Measurements from ENCODE around the gene C6orf132.
"Not testable (repeated sequence)": the region's sequence is repeated elsewhere in the genome, so short reads cannot be mapped to it uniquely, and the experiment has no call there.

C6orf132 gene

DNA sequence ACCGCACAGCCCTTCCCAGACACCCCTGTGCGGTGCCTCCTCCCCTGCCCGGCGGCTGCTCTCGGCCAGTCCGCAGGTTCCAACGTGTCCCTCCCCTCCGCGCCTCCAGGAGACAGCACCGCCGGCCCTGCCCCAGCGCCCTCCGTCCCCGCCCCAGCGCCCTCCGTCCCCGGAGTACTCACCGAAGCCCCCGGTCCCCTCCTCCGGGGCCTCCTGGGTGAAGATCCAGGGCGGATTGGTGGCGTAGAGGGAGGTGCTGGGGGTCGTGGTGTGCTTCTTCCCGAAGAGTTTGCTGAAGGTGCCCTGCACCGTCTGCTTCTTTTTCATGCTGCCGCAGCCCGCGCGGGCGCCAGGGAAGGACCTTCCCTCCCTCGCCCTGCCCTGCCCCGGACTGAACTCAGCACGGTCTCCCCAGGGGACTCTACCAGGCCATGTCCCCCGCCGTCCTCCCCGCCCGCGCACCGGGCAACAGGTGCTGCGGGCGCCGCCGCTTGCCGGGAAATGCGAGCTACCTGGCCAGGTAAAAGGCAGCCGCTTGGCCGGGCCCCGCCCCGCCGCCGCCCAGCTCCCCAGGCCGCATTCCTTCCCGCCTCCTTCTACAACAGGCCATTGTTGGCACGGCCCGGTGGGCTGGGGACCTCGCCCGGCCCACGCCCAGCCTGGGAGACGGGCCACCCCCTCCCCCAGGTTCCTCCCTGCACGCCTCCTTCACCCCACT lies at the start of gene C6orf132:
Gene C6orf132, minus strand, starts transcription at position 503 of the 718 bp plus-strand sequence. Its CDS starts 176 bp downstream, at position 327.
- DNase-seq (ENCODE audit: low read depth in 2 of 2), result no peak

GRCh38 chr6:42190554-42191183 lies 48.2 kb upstream of the C6orf132 start:
- DNase-seq (ENCODE audit: low read depth in 2 of 2), result no peak

- no peak for DNase-seq (ENCODE audit: low read depth in 2 of 2)
Measured at GRCh38 chr6:42188406-42188805, 46.0 kb upstream of the C6orf132 start.

DNA sequence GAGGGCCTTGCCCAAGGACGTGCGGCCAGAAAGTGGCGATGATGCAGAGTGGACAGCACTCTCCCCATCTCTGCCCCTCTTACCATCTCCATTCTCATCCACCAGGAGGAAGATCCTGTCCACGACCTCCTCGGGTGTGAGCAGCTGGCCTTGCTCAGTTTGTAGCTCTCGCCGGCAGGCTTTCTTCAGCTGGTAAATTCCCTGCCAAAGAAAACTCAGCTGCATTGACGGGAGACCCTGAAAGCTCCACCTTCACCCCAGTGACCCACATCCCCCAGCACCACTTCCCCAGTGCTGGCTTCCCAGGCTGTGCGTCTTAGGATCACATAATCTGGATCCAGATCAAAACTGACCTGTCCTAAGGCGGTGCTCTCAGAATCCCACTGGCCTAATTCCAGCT lies 43.2 kb upstream of the C6orf132 start:
- no peak for DNase-seq (ENCODE audit: low read depth in 2 of 2)

- no peak for DNase-seq (ENCODE audit: low read depth in 2 of 2)
Measured at GRCh38 chr6:42184475-42184874, 42.1 kb upstream of the C6orf132 start.

GRCh38 chr6:42182101-42182500 lies 39.7 kb upstream of the C6orf132 start:
- no peak for DNase-seq (ENCODE audit: low read depth in 2 of 2)

DNA sequence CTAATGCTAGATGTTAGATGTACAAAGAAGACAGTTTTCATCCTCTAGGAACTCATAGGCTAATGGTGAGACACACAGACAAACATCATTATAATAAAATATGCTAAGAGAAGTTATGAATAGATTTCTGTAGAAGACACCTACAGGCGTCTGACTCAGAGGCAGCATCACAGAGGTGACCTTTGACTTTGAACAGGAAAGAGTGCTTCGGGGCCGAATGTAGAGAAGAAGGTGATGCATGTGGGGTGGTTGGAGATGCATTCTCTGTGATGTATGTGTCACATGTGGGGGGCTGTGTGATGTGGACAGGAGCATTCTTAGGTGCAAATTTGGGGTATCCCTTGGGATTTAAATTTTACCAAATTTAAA lies 37.5 kb upstream of the C6orf132 start:
- no peak for DNase-seq (ENCODE audit: low read depth in 2 of 2)

DNA sequence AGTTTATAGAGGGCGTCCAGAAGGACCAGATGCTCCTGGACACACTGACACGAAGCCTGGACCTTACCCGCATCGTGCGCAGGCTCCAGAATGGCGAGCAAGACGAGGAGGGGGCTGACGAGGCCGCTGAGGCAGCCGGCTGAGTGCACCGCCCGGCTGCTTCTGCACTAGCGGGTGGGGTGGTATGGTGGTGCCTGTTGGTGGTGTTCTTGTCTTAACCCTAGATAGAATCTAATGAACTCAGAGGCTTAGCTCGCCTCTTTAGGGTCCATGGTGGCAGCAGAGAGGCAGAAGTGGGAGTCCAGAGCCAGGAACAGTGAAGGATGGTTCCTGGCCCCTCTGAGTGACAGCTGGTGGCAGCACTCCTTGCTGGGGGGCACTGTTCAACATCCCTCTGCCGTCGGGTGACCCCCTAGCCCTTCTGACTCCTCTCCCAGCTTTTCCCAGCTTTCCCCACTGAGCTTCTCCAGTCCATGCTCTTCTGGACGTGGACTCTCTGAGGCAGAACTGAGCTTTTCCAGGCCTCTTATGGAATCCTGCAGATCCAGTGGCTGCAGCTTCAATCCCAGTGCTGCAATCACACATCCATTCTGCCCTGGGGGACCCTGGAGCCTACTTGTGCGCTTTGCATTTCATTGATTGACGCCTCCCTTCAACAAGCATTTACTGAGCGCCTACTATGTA lies 37.0 kb upstream of the C6orf132 start:
- DNase-seq (ENCODE audit: low read depth in 2 of 2), result no peak

DNA sequence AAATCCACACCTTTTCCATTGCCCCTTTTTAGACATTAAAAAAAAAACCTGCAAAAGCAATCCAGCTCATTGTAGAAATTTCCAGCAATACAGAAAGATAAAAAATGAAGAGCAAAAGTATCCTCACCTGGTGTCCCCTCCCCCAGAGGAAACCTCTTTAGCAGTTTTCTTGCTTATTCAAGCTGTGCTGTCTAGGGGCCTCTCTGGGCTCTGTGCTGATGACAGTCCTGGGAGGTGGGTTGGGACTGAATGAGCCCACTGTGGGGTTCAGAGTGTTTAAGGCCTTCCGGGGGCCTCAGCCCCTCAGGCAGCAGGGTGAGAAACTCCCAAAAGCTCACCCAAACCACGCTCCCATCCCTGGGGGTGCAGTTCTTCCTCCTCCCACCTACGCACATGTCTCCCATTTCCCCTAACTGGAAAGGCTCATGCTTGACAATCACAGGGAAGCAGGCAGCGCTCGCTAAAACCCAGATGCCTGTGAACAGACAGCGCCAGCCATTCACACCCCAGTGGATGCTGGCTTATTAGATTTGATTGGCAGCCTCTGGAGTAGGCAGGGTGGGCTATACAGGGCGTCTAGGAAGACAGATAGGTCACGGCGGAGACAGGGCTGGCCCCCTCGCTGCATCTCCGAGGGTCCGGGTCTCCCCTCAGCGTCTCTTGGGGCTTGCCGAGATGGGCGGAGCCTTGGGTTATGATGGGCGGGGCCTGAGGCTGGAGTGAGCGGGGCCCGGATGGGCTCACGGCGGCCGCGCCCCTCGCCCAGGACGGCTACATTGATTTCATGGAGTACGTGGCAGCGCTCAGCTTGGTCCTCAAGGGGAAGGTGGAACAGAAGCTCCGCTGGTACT lies 35.3 kb upstream of the C6orf132 start:
- no peak for DNase-seq (ENCODE audit: low read depth in 2 of 2)

- DNase-seq (ENCODE audit: low read depth in 2 of 2), result no peak
Measured at GRCh38 chr6:42176981-42177380, 34.6 kb upstream of the C6orf132 start.

DNA sequence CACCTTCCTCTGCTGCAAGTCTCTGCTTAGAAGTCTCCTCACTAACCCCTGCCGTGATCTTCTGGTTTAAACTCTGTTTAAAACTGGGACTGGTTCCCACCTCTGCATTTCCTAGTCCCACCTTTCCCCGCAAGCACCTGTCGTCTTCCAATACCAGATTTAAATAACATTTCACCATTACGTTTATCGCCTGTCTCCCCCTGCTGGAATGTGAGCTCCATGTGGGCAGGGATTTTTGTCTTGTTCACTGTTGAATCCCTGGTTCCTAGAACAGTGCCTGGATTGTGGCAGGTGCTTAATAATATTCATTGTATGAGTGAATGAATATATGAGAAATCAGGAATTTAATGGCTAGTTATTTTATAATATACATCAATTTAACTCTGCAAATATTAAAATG lies 33.4 kb upstream of the C6orf132 start:
- DNase-seq (ENCODE audit: low read depth in 2 of 2), result no peak

- DNase-seq (ENCODE audit: low read depth in 2 of 2), result no peak
Measured at GRCh38 chr6:42173101-42173500, 30.7 kb upstream of the C6orf132 start, which contains the start of gene GUCA1A. Gene GUCA1A (plus strand): TSS chr6:42173364. CDS start chr6:42173614, 250 bp downstream.

DNA sequence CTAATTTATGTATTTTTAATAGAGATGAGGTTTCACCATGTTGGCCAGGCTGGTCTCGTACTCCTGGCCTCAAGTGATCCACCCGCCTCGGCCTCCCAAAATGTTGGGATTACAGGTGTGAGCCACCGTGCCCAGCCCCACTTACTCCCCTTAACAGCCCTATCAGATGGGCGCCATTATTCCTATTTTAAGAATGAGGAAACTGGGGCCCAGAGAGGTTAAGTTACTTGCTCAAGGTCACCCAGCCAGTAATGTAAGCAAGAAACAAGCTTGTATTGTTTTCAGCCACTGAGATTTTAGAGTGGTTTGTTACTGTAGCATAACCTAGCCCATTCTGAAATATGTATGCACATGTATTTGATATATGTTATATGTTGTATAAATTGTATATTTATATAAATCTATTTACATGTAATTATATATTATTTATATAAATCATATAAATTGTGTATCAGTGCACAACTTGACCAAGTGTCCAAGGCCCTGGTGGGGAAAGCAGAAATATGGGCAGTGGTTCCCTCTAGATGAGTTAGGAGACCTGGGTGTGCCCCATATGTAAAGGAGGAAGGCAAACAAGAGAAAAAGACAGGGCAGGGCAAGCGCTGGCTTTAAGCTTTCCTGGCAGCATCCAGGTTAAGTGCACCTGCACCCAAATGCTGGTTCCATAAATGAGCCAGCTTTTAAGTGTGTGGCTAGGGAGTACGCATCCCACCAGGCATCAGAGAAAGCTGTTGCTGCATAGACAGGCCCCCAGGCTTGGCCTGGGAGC lies 29.6 kb upstream of the C6orf132 start:
- no peak for DNase-seq (ENCODE audit: low read depth in 2 of 2)

GRCh38 chr6:42169780-42170179 lies 27.4 kb upstream of the C6orf132 start:
- DNase-seq (ENCODE audit: low read depth in 2 of 2), result not testable (repeated sequence)

DNA sequence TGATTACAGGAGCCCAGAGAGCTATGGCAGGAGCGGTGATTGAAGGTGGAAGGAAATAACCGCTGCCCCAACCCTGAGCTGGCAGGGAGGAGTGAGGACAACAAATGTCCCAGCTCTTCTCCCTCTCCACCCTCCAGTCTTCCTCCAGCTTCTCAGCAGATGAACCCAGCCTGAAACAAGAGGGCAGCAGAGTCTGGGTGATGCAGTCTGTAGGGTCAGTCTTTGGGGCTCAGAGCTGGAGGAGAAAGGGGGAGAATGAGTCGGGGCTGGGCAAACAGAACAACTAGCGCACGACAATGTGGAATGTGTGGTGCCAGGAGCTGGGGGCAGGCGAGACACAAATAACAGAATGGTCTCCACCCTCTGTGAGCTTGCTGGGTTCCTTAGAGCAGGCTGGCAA lies 26.2 kb upstream of the C6orf132 start:
- DNase-seq (ENCODE audit: low read depth in 2 of 2), result no peak

DNA sequence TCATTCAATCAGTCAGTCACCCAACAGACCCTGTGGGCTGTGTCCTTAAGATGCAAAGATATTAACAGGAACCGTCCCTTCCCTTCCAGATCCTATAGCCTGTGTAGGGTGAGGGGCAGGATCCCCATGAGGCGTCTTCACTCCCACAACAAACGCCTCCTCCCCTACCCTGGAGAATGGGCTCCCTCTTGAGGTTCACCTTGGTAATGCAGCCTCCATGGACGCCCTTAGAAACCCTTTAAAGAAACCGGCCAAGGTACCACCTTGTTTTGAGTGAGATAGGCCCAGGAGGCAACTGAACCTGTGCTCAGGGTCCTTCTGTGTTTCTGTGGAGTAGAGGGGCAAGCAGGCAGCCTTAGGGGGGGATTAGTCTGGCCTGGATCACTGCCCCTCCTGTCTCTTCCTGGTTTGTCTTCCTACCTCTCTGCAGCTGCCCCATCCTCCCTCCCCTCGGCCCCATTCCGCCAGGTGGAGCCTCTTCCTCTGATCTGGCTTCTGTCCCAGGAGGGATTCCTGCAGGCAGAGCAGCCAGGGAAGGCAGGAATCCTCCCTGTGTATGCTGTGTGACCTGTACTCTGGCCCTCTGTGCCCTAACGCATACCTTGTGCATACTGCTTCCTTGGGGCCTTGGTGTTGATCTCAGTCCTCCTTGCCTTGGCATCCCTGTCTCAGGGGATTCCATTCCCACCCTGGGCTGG lies 24.2 kb upstream of the C6orf132 start:
- peak; percentile 47 to 71 for DNase-seq (ENCODE audit: low read depth in 2 of 2)

- DNase-seq (ENCODE audit: low read depth in 2 of 2), result no peak
Measured at GRCh38 chr6:42165016-42165415, 22.6 kb upstream of the C6orf132 start.

DNA sequence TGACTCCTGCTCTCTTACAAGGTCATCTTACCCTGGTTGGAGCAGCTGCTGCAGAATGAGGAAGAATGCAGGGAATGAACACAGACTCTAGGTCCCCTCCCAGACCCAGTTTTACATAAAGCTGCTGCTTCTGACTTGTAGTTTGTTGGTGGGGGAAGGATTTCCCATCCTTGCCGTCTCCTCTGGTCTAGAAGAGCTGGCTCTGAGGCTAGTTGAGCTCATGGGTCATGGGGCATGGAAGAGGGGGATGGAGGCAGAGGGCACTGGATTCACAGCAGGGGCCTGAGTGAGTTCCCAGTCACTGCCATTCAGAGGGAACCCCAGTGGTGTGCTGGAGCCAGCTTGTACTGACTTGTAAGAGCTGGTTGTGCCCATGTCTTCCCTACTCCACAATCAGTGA lies 21.6 kb upstream of the C6orf132 start:
- DNase-seq (ENCODE audit: low read depth in 2 of 2), result no peak

DNA sequence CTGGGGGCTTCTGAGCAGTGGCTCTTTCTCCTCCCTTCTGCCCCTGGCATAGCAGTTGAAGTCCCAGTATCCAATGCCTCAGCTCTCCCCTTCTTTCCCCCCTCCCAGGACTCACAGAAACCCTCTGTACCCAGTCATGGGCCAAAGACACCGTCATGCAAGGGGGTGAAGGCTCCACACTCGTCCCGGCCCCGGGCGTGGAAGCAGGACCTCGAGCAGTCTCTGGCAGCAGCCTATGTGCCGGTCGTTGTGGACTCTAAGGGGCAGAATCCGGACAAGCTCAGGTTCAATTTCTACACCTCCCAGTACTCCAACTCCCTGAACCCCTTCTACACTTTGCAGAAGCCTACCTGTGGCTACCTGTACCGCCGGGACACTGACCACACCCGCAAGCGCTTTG lies 20.4 kb upstream of the C6orf132 start:
- DNase-seq (ENCODE audit: low read depth in 2 of 2), result no peak

DNA sequence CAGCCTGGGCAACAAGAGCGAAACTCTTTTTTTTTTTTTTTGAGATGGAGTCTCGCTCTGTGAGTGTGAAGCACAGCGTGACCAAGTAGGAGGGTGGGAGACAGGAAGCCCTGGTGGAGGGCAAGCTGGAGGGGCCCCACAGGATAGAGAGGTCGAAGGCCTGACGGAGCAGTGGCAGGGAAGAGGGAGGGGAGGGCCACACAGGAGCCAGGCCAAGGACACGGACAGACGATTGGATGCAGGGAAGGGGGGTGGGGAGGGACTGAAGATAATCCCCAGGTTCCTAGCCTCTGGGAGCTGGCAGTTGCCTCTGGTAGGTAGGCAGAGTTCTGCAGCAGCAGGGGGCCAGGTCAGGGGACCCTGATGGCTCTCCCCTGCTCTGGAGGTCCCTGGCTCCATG lies 20.0 kb upstream of the C6orf132 start:
- DNase-seq (ENCODE audit: low read depth in 2 of 2), result no peak
